GM18861 (cell line): ENCODE results near the gene CYP19A1.
A peak's percentile ranks its signal among the peaks of the same experiment; 100 is the strongest.
"Not testable (repeated sequence)": the region's sequence is repeated elsewhere in the genome, so short reads cannot be mapped to it uniquely, and the experiment has no call there.

Experiments used
- ATAC-seq: cut with Tn5 transposase; IDR thresholded peaks from one replicate; pipeline ENCODE4 v1.9.1; 2021; ENCODE audit not compliant: unreplicated experiment

The CYP19A1 gene

GRCh38 chr15:51302480-51302879 is 35.9 kb downstream of the CYP19A1 start:
- no peak for ATAC-seq

- no peak for ATAC-seq
Observed at GRCh38 chr15:51299187-51300015, 39.0 kb downstream of the CYP19A1 start.

GRCh38 chr15:51298620-51299019 is 39.8 kb downstream of the CYP19A1 start:
- ATAC-seq = no peak

GRCh38 chr15:51290720-51291119 is 47.7 kb downstream of the CYP19A1 start:
- no peak for ATAC-seq

- ATAC-seq = no peak
Observed at GRCh38 chr15:51289290-51289689, 49.1 kb downstream of the CYP19A1 start.

- ATAC-seq = no peak
Observed at GRCh38 chr15:51288143-51289065, 50.0 kb downstream of the CYP19A1 start.

- no peak for ATAC-seq
Observed at GRCh38 chr15:51286816-51287215, 51.6 kb downstream of the CYP19A1 start.

- no peak for ATAC-seq
Observed at GRCh38 chr15:51285399-51285798, 53.0 kb downstream of the CYP19A1 start.

- ATAC-seq = no peak
Observed at GRCh38 chr15:51284871-51285270, 53.5 kb downstream of the CYP19A1 start.

GRCh38 chr15:51283026-51283425 is 55.4 kb downstream of the CYP19A1 start:
- ATAC-seq = peak; percentile 55

- ATAC-seq = not testable (repeated sequence)
Observed at GRCh38 chr15:51282241-51282640, 56.2 kb downstream of the CYP19A1 start.

- no peak for ATAC-seq
Observed at GRCh38 chr15:51281368-51281967, 56.9 kb downstream of the CYP19A1 start.

- ATAC-seq = no peak
Observed at GRCh38 chr15:51280838-51281237, 57.6 kb downstream of the CYP19A1 start.

- ATAC-seq = no peak
Observed at GRCh38 chr15:51279391-51279790, 59.0 kb downstream of the CYP19A1 start.

- no peak for ATAC-seq
Observed at GRCh38 chr15:51277101-51277500, 61.3 kb downstream of the CYP19A1 start.

GRCh38 chr15:51274956-51275355 is 63.4 kb downstream of the CYP19A1 start:
- ATAC-seq = no peak

GRCh38 chr15:51270706-51271105 is 67.7 kb downstream of the CYP19A1 start:
- no peak for ATAC-seq

GRCh38 chr15:51269496-51269895 is 68.9 kb downstream of the CYP19A1 start:
- no peak for ATAC-seq

- no peak for ATAC-seq
Observed at GRCh38 chr15:51267703-51268083, 70.7 kb downstream of the CYP19A1 start.

- ATAC-seq = no peak
Observed at GRCh38 chr15:51267051-51267702, 71.2 kb downstream of the CYP19A1 start.

GRCh38 chr15:51266656-51267050 is 71.7 kb downstream of the CYP19A1 start:
- no peak for ATAC-seq
